Choroid plexus epithelial cell (primary cell): Measurements from ENCODE around the gene SLC1A4.

ENCODE experiments used
- DNase-seq: peaks from one replicate; pipeline ENCODE4 v3.0.0-alpha.2; 2010; ENCODE audit warnings: low read depth
- H3K4me3 ChIP-seq: 2 replicates; pipeline ENCODE4 v1.5.1; 2011; ENCODE audit warnings: low read depth, mild to moderate bottlenecking, control low read depth, low read length, moderate library complexity
- TF ChIP-seq, protein P1 (sequence below): conservative IDR thresholded peaks from 2 replicates; pipeline ENCODE4 v1.5.1; 2011; ENCODE audit warnings: low read depth, mild to moderate bottlenecking, control low read depth, inconsistent platforms, low read length, moderate library complexity

Gene SLC1A4

DNA sequence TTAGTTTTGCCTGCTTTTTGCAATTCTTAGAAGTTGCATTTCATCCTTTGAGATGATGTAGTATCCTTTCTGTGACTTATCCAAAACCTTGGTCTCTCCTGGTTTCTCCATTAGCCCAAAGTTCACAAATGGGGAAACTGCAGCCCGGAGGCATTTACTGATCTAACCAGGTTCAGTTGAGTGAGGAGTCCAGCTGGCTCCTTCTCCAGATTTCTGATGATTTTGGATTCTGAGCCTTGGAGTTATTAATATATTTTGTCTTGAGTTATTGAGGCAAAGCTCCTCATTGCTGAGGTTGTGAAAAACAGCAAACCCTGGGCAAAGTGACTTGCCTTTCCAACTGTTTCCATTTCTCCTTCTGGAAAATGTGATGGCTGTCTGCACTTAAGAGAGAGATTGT lies 1.7 kb downstream of the SLC1A4 start:
- DNase-seq = no peak
- no peak overlapping the region for H3K4me3 ChIP-seq

DNA sequence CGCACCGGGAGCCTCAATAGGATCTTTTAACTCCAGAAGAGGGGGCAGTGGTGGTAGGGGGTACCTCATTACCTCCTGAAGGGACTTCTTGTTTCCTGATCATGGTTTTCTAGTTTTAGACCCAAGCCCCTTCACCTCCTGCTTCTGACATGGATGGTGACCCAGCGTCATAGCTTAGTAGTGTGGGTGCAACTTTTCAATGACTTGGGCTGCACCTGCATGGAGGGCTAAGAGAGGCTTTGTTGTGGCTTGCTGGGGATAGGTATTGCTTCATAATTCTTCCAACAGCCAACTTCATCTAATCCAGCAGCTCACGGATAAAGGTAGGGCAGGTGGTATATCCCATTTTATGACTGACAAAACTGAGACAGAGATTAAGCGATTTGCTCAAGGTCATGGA lies 3.0 kb downstream of the SLC1A4 start:
- TF ChIP-seq, protein P1, sequence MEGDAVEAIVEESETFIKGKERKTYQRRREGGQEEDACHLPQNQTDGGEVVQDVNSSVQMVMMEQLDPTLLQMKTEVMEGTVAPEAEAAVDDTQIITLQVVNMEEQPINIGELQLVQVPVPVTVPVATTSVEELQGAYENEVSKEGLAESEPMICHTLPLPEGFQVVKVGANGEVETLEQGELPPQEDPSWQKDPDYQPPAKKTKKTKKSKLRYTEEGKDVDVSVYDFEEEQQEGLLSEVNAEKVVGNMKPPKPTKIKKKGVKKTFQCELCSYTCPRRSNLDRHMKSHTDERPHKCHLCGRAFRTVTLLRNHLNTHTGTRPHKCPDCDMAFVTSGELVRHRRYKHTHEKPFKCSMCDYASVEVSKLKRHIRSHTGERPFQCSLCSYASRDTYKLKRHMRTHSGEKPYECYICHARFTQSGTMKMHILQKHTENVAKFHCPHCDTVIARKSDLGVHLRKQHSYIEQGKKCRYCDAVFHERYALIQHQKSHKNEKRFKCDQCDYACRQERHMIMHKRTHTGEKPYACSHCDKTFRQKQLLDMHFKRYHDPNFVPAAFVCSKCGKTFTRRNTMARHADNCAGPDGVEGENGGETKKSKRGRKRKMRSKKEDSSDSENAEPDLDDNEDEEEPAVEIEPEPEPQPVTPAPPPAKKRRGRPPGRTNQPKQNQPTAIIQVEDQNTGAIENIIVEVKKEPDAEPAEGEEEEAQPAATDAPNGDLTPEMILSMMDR = no peak
- H3K4me3 ChIP-seq = no peak overlapping the region
- no peak for DNase-seq

More for the DNA sequence above, 1.7 kb downstream of the SLC1A4 start:
- TF ChIP-seq, protein P1 = no peak

DNA sequence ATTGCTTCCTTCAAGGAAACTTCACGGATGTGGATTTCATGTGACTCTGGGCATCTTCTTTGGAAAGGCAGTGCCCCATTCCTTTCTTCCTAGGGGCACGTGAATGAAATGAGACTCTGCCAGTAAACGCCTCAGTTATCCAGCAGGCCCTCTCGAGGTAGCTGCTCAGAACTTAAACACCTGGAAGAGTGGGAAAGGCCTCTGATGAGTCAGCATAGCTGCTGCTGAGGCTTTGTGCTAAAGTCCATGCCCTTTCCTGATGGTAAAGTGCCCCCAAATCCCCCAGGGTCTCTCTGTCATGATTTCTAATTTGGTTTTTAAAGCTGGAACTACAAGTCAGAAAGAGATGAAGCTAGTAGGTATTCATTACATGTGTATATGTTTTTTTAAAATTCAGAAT lies 3.8 kb downstream of the SLC1A4 start:
- DNase-seq = no peak
- no peak overlapping the region for H3K4me3 ChIP-seq
- TF ChIP-seq, protein P1 = no peak

DNA sequence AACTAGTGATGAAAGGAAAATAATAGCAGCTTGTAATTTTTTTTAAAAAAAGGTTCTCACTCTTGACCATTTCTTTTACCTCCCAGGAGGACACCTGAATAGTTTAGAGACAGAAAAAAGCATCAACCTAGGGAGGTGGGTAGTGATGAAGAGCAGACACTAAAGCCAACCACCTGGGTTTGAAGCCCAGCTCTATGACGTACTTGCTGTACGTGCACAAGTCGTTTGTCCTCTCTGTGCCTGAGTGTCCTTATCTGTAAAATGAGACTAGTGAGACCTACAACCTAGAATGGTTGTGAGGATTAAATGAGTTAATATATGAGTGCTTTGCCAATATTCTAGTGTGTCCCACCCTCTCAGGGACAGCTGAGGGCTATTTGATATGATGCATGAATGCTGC lies 5.8 kb downstream of the SLC1A4 start:
- no peak overlapping the region for H3K4me3 ChIP-seq
- no peak for DNase-seq
- TF ChIP-seq, protein P1 = no peak

DNA sequence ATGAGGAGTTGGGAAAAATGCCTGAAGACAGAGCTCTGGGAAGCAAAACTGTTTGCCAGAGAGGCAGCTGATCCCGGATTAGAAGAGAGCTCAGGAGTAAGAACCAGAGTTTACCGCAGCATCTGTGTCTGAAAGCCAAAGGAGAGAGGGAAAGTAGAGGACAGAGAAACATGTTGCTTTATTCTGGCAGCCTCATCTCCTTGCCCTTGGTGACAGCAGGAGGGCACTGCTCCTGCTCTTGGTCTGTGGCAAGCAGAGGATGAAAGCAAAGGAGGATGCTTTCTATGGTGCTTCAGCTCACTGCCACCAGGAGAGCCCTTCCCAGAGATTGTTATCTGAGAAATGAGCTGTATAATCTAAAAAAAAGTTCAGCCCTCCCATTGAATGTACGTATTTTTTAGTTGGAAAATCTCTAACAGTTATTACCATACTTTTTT lies 7.7 kb downstream of the SLC1A4 start:
- no peak overlapping the region for H3K4me3 ChIP-seq

DNA sequence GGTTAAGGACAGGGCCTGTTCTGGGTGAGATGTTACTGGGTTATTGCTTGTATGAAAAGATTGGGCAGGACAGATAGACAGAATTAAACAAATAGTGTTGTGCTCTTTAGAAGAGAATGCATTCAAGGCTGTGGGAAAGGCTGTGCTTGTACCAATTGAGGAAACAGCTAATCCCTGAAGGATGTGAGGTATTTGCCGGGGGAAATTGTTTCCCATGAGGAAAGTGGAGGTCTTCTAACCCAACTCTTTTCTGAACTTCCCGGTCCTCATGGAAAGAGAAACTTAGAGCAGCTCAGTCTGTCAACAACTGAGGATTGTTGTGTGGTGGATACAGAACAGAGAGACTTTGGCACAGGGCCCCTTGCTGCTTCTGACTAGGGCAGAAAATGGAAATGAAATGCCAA lies 9.5 kb downstream of the SLC1A4 start:
- peak; percentile 57 for DNase-seq
- no peak overlapping the region for H3K4me3 ChIP-seq
- TF ChIP-seq, protein P1 = no peak

More for the DNA sequence above, 7.7 kb downstream of the SLC1A4 start:
- no peak for DNase-seq
- TF ChIP-seq, protein P1 = peak; percentile 19

DNA sequence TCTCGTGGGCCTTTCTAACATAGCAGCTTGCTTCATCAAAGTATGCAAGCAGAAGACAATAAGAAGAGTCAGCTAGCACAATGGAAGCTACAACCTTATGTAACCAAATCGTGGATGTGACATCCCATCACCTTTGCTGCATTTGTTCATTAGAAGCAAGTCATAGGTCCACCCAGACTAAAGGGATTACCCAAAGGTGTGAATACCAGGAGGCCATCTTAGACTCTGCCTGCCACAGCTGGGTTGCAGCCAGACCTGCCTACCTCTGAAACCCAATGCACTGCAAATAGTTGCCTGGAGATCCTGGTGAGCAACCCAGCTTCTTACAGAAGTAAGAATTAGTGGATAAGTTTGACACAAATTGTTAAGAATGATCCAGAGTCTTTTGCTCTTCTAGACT lies 10.6 kb downstream of the SLC1A4 start:
- no peak for DNase-seq

More for the DNA sequence above, 10.6 kb downstream of the SLC1A4 start:
- H3K4me3 ChIP-seq = no peak overlapping the region
- TF ChIP-seq, protein P1 = no peak
